ENCODE results near the gene TMEM179.
"Not testable (repeated sequence)": the region's sequence is repeated elsewhere in the genome, so short reads cannot be mapped to it uniquely, and the experiment has no call there.

The TMEM179 gene

DNA sequence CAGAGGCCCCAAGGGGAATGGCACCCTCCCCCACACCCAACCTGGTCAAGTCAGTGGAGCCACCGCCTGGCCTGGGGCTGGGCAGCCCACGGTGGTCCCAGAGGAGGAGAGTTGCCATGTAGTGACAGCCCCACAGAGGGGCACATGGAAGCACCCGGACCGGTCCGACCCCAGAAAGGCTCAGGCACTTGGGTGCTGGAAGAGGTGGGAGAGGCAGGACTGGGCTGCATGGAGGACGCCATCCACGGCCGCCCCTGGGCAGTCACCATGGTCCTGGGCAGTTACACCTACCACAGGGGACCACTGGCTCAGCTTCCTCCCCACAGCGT is 37.9 kb upstream of the TMEM179 start:
- no peaks in the 10 kb centered on the region for H3K27me3 ChIP-seq (ENCODE audit: insufficient read depth, low read length)
- H2AFZ ChIP-seq (ENCODE audit: low read depth, low read length), result no peak overlapping the region
- H3K9me3 ChIP-seq (ENCODE audit: low read length), result peaks cover 2% of the 10 kb centered on the region
- H3K4me1 ChIP-seq (ENCODE audit: insufficient read depth, low read length), result peaks cover 6% of the 10 kb centered on the region
- H3K36me3 ChIP-seq (ENCODE audit: insufficient read depth, low read length), result no peaks in the 10 kb centered on the region
- H3K4me3 ChIP-seq (ENCODE audit: low read length), result no peak overlapping the region

DNA sequence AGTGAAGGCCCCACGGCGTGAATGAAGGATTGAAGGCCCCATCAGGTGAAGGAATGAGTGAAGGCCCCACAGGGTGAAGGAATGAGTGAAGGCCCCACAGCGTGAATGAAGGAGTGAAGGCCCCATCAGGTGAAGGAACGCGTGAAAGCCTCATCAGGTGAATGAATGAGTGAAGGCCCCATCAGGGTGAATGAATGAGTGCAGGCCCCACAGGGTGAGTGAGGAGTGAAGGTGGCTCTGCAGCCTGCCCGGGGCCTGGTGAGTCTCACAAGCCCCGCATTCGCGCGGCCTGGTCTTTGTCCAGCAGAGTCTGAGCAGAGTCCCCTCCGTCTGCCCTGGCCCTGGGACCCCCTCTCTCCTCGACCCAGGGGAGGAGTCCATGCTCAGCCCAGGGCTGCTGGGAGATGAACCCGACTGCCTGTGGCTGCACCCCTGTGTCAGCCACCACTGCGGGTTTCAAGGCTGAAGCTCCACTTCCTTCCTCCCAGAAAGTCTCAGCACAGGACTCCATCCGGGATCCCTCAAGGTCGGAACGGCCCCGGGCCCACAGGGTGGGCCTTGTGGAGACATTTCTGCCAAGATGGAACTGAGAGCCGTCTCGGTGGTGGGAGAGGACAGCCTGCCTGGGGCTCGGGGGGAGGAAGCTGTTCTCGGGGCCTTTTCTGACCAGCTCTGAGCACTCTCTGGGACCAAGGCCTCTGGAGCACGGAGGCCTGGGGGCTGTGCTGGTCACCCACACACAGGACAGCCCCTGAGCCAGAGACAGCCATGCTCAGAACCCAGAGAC is 37.4 kb upstream of the TMEM179 start:
- H3K4me1 ChIP-seq (ENCODE audit: insufficient read depth, low read length), result peaks cover 6% of the 10 kb centered on the region
- no peak overlapping the region for H3K4me3 ChIP-seq (ENCODE audit: low read length)
- H2AFZ ChIP-seq (ENCODE audit: low read depth, low read length), result no peak overlapping the region
- H3K36me3 ChIP-seq (ENCODE audit: insufficient read depth, low read length), result no peaks in the 10 kb centered on the region
- H3K9me3 ChIP-seq (ENCODE audit: low read length), result peaks cover 2% of the 10 kb centered on the region
- H3K27me3 ChIP-seq (ENCODE audit: insufficient read depth, low read length), result no peaks in the 10 kb centered on the region

DNA sequence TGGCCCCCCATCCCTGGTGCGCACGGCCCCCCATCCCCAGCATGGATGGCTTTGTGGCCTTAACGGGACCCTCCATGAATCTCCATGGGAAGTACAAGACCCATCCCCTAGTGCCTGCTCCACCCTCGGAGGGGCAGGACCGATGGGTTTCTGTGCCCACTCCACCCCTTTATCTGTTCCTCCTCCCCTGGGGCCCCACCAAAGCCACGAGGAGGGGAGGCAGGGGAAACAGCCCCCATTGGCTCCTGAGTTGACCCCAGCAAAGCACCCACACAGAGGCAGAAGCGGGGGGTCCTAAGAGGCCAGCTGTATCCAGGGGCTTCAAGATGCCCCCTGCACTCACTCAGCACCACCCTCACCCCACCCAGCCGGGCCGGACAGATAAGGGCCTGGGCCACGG is 36.1 kb upstream of the TMEM179 start:
- H3K27me3 ChIP-seq (ENCODE audit: insufficient read depth, low read length), result no peaks in the 10 kb centered on the region
- H3K4me1 ChIP-seq (ENCODE audit: insufficient read depth, low read length), result peaks cover 6% of the 10 kb centered on the region
- H3K9me3 ChIP-seq (ENCODE audit: low read length), result peaks cover 2% of the 10 kb centered on the region

DNA sequence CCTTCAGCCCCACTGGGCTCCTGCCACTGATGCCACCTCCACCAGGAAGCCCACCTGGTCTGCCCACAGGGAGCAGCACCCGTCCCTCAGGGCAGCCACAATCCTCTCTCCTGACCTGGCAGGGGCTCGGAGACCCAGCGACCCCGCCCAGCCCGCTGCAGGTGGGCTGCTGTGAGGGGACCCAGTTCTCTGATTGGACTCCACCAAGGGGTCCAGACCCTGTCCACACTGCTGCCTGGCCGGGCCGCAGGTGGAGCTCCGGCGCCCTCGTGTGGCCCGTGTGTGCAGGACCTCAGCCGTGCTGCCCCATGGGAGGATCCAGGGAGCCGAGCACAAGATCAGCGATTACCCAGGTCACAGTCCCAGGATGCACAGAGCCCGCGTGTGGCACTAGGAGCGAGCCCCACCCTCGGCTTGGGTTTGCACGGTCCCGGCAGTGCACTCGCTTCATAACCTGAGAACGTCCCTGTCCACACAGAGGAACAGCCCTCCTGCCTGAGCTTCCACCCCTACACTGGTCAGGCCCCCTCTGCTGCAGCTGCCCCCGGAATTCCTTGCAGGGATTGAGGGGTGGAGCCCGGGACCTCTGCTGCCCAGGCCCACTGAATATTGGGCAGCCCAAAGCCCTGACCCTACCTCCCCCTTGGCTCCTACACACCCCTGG is 35.4 kb upstream of the TMEM179 start:
- Histone ChIP-seq H3K36me3 (ENCODE audit: insufficient read depth, low read length) (no peaks in the 10 kb centered on the region), H2AFZ (ENCODE audit: low read depth, low read length) (no peak overlapping the region), H3K27me3 (ENCODE audit: insufficient read depth, low read length) (peaks cover under 1% of the 10 kb centered on the region), H3K9me3 (ENCODE audit: low read length) (no peaks in the 10 kb centered on the region), H3K4me1 (ENCODE audit: insufficient read depth, low read length) (peaks cover 6% of the 10 kb centered on the region), H3K4me3 (ENCODE audit: low read length) (no peak overlapping the region)

More for the DNA sequence above, 36.1 kb upstream of the TMEM179 start:
- no peak overlapping the region for H3K4me3 ChIP-seq (ENCODE audit: low read length)
- H3K36me3 ChIP-seq (ENCODE audit: insufficient read depth, low read length), result no peaks in the 10 kb centered on the region
- H2AFZ ChIP-seq (ENCODE audit: low read depth, low read length), result no peak overlapping the region

DNA sequence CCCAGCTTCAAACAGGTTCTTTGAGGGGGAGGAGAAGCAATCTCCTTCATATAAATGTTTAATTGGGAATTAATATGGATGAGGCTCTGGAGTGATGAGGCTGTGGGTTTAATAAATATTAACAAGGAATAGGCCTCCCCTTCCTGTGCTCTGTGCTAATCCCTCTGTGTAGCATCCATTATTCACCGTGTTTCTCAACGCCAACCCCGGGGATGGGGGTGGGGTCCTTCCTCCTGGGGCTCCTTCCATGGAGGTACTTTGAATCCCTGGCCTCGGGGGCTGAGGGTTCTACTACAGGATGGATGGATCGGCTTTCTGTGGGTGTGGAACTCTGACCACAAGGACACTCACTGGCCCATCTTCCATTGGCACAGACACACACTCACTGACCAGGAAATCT is 34.9 kb upstream of the TMEM179 start:
- H3K4me1 ChIP-seq (ENCODE audit: insufficient read depth, low read length), result peaks cover 6% of the 10 kb centered on the region
- H3K9me3 ChIP-seq (ENCODE audit: low read length), result no peaks in the 10 kb centered on the region
- H3K4me3 ChIP-seq (ENCODE audit: low read length), result no peak overlapping the region
- H2AFZ ChIP-seq (ENCODE audit: low read depth, low read length), result no peak overlapping the region
- peaks cover 6% of the 10 kb centered on the region for H3K27me3 ChIP-seq (ENCODE audit: insufficient read depth, low read length)
- H3K36me3 ChIP-seq (ENCODE audit: insufficient read depth, low read length), result no peaks in the 10 kb centered on the region

DNA sequence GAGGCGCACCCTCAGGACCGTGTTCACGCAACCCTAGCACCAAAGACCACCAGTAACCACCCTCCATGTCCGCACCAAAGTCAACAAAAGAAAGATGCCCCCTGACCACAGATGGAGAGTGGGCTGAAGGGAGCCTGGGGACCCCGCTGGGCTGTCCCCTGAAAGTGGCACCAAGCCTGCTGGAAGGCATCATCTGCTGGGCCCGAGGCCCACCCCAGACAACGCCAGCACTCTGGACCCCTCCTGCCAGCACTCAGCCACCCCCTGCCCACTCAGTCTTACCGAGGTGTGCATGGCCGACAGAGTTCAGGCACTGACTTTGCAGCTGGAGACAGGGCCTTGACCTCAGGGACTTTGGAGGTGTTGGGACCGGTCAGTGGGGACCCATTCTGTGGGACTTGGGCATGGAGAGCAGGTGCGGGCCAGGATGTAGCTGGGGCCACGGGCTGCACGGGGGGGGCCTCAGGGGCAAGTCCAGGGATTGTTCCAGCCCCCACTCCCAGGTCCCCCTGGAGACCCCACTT is 34.4 kb upstream of the TMEM179 start:
- H2AFZ ChIP-seq (ENCODE audit: low read depth, low read length), result no peak overlapping the region
- no peak overlapping the region for H3K4me3 ChIP-seq (ENCODE audit: low read length)
- H3K27me3 ChIP-seq (ENCODE audit: insufficient read depth, low read length), result peaks cover 10% of the 10 kb centered on the region
- H3K36me3 ChIP-seq (ENCODE audit: insufficient read depth, low read length), result no peaks in the 10 kb centered on the region
- peaks cover 3% of the 10 kb centered on the region for H3K4me1 ChIP-seq (ENCODE audit: insufficient read depth, low read length)
- no peaks in the 10 kb centered on the region for H3K9me3 ChIP-seq (ENCODE audit: low read length)

DNA sequence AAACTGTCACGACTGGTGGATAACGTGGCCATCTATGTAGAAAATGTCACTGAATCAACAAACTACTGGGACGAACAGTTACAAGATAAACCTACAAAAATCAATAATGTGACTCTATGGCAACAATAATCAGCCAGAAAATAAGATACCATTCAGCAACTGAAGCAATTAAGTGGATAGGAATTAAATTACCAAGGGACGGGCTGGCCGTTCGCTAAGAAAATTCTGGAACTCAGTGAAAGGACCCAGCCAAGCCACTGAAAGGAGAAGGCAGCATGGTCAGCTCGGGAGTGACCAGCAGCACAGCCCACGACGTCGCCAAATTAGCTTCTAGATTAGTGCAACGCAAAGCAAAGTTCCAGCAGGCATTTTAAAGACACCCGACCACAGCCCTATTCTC is 33.6 kb upstream of the TMEM179 start:
- H3K27me3 ChIP-seq (ENCODE audit: insufficient read depth, low read length), result peaks cover 12% of the 10 kb centered on the region
- no peaks in the 10 kb centered on the region for H3K9me3 ChIP-seq (ENCODE audit: low read length)
- no peak overlapping the region for H3K4me3 ChIP-seq (ENCODE audit: low read length)
- H3K4me1 ChIP-seq (ENCODE audit: insufficient read depth, low read length), result peaks cover 3% of the 10 kb centered on the region
- H3K36me3 ChIP-seq (ENCODE audit: insufficient read depth, low read length), result no peaks in the 10 kb centered on the region
- H2AFZ ChIP-seq (ENCODE audit: low read depth, low read length), result no peak overlapping the region

DNA sequence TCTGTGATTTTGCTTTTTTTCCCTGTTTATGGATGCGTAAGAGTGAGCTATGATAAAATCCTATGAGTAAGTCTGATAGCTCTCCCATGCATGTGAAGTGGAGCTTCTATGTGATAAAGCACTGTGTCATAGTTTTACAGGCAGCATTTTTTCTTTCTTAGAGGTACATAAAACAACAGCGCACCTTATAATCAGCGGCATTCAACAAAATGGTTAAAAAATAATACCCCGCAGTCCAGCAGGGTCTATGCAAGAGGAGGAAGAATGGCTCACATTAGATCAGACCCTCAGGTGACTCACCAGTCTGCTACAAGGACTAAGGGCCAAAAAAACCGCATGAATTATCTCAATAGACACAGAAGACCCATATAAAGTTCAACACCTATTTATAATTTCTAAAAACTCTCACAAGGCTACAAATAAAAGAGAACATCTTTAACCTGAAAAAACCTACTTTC is 33.0 kb upstream of the TMEM179 start:
- no peaks in the 10 kb centered on the region for H3K9me3 ChIP-seq (ENCODE audit: low read length)

DNA sequence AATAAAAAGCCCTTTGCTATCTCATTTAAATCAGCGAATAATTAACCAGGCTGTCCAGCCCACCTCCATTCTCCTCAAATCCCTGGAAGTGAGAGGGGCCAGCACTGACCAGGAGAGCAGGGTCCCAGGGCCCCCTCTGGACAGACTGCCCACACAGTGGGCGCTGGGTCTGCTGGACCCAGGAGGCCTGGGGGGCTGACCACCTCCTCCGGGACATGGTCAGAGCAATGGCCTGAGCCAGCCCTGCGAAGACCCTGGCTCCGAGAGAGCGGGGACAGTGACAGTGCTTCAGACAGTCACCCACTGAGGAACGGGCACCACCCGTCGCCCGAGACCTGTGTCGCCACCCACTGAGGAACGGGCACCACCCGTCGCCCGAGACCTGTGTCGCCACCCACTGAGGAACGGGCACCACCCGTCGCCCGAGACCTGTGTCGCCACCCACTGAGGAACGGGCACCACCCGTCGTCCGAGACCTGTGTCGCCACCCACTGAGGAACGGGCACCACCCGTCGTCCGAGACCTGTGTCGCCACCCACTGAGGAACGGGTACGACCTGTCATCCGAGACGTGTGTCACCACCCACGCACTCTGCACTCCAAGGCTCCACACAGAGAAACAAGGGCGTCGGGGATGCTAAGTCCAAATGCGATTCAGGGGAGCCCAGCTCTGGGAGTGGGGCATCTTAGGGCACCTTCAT is 32.4 kb upstream of the TMEM179 start:
- H3K9me3 ChIP-seq (ENCODE audit: low read length); H2AFZ ChIP-seq (ENCODE audit: low read depth, low read length); H3K4me1 ChIP-seq (ENCODE audit: insufficient read depth, low read length); H3K36me3 ChIP-seq (ENCODE audit: insufficient read depth, low read length); H3K4me3 ChIP-seq (ENCODE audit: low read length): not testable (repeated sequence)
- peaks cover 20% of the 10 kb centered on the region for H3K27me3 ChIP-seq (ENCODE audit: insufficient read depth, low read length)

More for the DNA sequence above, 33.0 kb upstream of the TMEM179 start:
- Histone ChIP-seq H3K4me3 (ENCODE audit: low read length) (no peak overlapping the region), H3K36me3 (ENCODE audit: insufficient read depth, low read length) (no peaks in the 10 kb centered on the region), H3K27me3 (ENCODE audit: insufficient read depth, low read length) (peaks cover 19% of the 10 kb centered on the region), H3K4me1 (ENCODE audit: insufficient read depth, low read length) (peaks cover 3% of the 10 kb centered on the region), H2AFZ (ENCODE audit: low read depth, low read length) (no peak overlapping the region)

- Histone ChIP-seq H2AFZ (ENCODE audit: low read depth, low read length) (no peak overlapping the region), H3K9me3 (ENCODE audit: low read length) (no peaks in the 10 kb centered on the region), H3K36me3 (ENCODE audit: insufficient read depth, low read length) (no peaks in the 10 kb centered on the region), H3K4me3 (ENCODE audit: low read length) (no peak overlapping the region), H3K4me1 (ENCODE audit: insufficient read depth, low read length) (peaks cover 3% of the 10 kb centered on the region), H3K27me3 (ENCODE audit: insufficient read depth, low read length) (peaks cover 22% of the 10 kb centered on the region)
These were observed 31.6 kb upstream of the TMEM179 start for GRCh38 chr14:104636131-104636530.

DNA sequence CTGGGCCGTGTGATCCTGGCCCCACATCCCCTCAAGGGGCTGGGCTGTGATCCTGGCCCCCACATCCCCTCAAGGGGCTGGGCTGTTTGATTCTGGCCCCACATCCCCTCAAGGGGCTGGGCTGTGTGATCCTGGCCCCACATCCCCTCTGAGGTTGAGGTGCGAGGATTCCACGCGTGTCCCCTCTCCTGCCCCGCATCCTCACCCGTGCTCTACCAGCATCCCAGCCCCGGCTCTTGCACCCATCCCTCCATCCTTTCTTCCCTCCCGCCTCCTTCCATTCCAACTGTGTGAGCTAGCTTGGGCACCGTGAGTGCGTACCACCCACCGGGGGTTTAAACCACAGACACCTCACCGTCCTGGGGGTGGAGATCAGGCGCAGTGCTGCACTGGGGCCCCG is 31.1 kb upstream of the TMEM179 start:
- Histone ChIP-seq H3K36me3 (ENCODE audit: insufficient read depth, low read length) (no peaks in the 10 kb centered on the region), H3K4me1 (ENCODE audit: insufficient read depth, low read length) (peaks cover 3% of the 10 kb centered on the region), H3K27me3 (ENCODE audit: insufficient read depth, low read length) (peaks cover 22% of the 10 kb centered on the region), H3K9me3 (ENCODE audit: low read length) (no peaks in the 10 kb centered on the region), H2AFZ (ENCODE audit: low read depth, low read length) (no peak overlapping the region), H3K4me3 (ENCODE audit: low read length) (no peak overlapping the region)

DNA sequence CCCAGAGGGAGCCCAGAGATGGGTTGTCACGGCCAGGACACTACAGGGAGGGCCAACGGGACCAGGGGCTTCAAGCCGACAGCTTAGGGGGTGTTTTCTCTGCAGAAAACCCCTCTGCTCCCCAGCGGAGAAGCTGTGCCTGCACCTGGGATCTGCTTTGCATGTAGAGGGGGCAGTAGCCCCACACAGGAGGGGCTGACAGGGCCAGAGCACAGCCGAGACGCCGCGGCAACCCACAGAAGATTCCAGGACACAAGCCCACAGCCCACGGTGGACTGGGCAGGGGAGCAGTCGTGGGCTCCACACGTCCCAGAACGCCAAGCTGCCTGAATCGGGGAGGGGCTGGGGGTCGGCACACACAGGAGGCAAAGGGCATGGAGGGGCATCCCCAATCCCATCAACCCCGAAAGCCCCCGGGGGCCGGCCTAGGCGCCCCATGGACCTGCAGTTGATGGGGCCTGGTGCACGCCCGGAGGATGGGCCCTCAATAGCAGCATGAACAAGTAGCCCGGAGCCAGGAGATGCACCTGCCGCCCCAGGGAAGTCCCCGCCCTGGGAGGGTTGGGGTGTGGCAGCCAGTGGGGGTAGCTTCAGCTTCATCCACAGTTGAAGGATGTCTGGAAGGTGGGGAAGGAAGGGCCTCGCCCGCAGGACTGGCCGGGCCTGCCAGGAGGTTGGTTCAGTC is 30.5 kb upstream of the TMEM179 start:
- Histone ChIP-seq H3K36me3 (ENCODE audit: insufficient read depth, low read length) (no peaks in the 10 kb centered on the region), H3K9me3 (ENCODE audit: low read length) (no peaks in the 10 kb centered on the region), H3K4me3 (ENCODE audit: low read length) (no peak overlapping the region), H3K27me3 (ENCODE audit: insufficient read depth, low read length) (peaks cover 22% of the 10 kb centered on the region), H3K4me1 (ENCODE audit: insufficient read depth, low read length) (peaks cover 3% of the 10 kb centered on the region), H2AFZ (ENCODE audit: low read depth, low read length) (no peak overlapping the region)
